HCT116 (cell line): ENCODE results near the gene CCR5AS.
"Not testable (repeated sequence)": the region's sequence is repeated elsewhere in the genome, so short reads cannot be mapped to it uniquely, and the experiment has no call there.

Source experiments
- ATAC-seq: fragments of 200-7000 bp; cut with Tn5 transposase; 2 replicates; pipeline ENCODE4 v1.9.1; 2020; ENCODE audit warnings: mild to moderate bottlenecking, moderate library complexity
- BruUV-seq: library from RNA; stranded (reverse); fragments of 400-500 nt; replicated peaks from 2 replicates; lab custom pipeline; 2021; lab: Mats Ljungman, UMichigan
- CTCF ChIA-PET: fragments of 300-600 bp; sonication (Branson Sonifier 250); formaldehyde crosslinking; loops from one replicate; lab custom pipeline; 2021; ENCODE audit warnings: antibody characterized with exemption; lab: Charles Lee
- POLR2A ChIA-PET: fragments of 300-600, 350-600 bp; sonication (Branson Sonifier 250); formaldehyde crosslinking; loops from one replicate; lab custom pipeline; 2021; ENCODE audit warnings: antibody characterized with exemption; lab: Charles Lee
- RAD21 ChIA-PET, 2 experiments: fragments of 300-600 bp; sonication (Branson Sonifier 250); formaldehyde crosslinking; loops; one replicate each; lab custom pipeline; 2023; ENCODE audit warnings: low total read pairs in 2 of 2; ENCODE audit not compliant: uncharacterized antibody in 2 of 2, unreplicated experiment in 2 of 2, low non-redundant PET in 1 of 2; lab: Charles Lee
- DNase-seq: peaks from one replicate; pipeline ENCODE4 v3.0.0-alpha.2; 2010; ENCODE audit warnings: low read depth, low spot score
- H2AFZ ChIP-seq: fragments of 200-600 bp; shearing (Covaris generic), sonication (generic); 2 replicates; pipeline ENCODE4 v1.6.1; 2017; ENCODE audit warnings: low read depth, mixed run types, mixed read lengths, antibody characterized with exemption, low read length; ENCODE audit not compliant: poor library complexity, severe bottlenecking
- H3K27ac ChIP-seq: 2 replicates; pipeline ENCODE4 v1.5.1; 2012; ENCODE audit warnings: low read depth, low read length
- H3K27me3 ChIP-seq: fragments of 200-600 bp; sonication (generic); 2 replicates; pipeline ENCODE4 v1.6.1; 2016; ENCODE audit warnings: mixed run types, low read length, mixed read lengths; ENCODE audit not compliant: insufficient read depth
- H3K36me3 ChIP-seq, 2 experiments: fragments of 200-500 bp in 1 of 2; fragments of 200-600 bp in 1 of 2; sonication (Bioruptor generic) in 1 of 2; sonication (generic) in 1 of 2; 2 replicates each; pipeline versions ENCODE4 v1.5.1 to v1.6.1; 2014 to 2016; ENCODE audit warnings: low read length in 2 of 2, inconsistent platforms in 1 of 2, mixed read lengths in 1 of 2, mixed run types in 1 of 2; ENCODE audit not compliant: insufficient read depth in 2 of 2, control insufficient read depth in 1 of 2
- H3K4me1 ChIP-seq, 2 experiments: fragments of 200-600 bp in 1 of 2; sonication (generic) in 1 of 2; 2 replicates each; pipeline versions ENCODE4 v1.5.1 to v1.6.1; 2012 to 2017; ENCODE audit warnings: low read length in 2 of 2, inconsistent platforms in 1 of 2, mild to moderate bottlenecking in 1 of 2, mixed read lengths in 1 of 2, mixed run types in 1 of 2, moderate library complexity in 1 of 2; ENCODE audit not compliant: insufficient read depth in 2 of 2, control insufficient read depth in 1 of 2
- H3K4me2 ChIP-seq: fragments of 200-600 bp; sonication (generic); 2 replicates; pipeline ENCODE4 v1.6.1; 2017; ENCODE audit warnings: mixed run types, low read length, mixed read lengths
- H3K4me3 ChIP-seq, 2 experiments: fragments of 200-600 bp in 1 of 2; sonication (generic) in 1 of 2; replicated peaks in 1 of 2; 2 replicates each; pipeline ENCODE4 v1.5.1; 2011 to 2016; ENCODE audit warnings: low read length in 2 of 2, control low read depth in 1 of 2, low read depth in 1 of 2, mild to moderate bottlenecking in 1 of 2, mixed read lengths in 1 of 2, mixed run types in 1 of 2
- H3K79me2 ChIP-seq: fragments of 200-600 bp; sonication (generic); 2 replicates; pipeline ENCODE4 v1.6.1; 2017; ENCODE audit warnings: mild to moderate bottlenecking, mixed run types, low read length, moderate library complexity, mixed read lengths; ENCODE audit not compliant: insufficient read depth
- H3K9ac ChIP-seq: fragments of 200-600 bp; sonication (generic); 2 replicates; pipeline ENCODE4 v1.6.1; 2016; ENCODE audit warnings: low read length, mixed read lengths
- H3K9me2 ChIP-seq: fragments of 200-600 bp; sonication (generic), shearing (Covaris generic); 2 replicates; pipeline ENCODE4 v1.6.1; 2017; ENCODE audit warnings: mixed run types, mild to moderate bottlenecking, moderate library complexity; ENCODE audit not compliant: insufficient read depth
- H3K9me3 ChIP-seq, 2 experiments: fragments of 200-500 bp in 1 of 2; fragments of 200-600 bp in 1 of 2; sonication (Bioruptor generic) in 1 of 2; sonication (generic) in 1 of 2; 2 replicates each; pipeline ENCODE4 v1.6.1; 2014 to 2017; ENCODE audit warnings: low read length in 2 of 2, mixed read lengths in 2 of 2, inconsistent platforms in 1 of 2, low read depth in 1 of 2, mild to moderate bottlenecking in 1 of 2, mixed run types in 1 of 2, moderate library complexity in 1 of 2; ENCODE audit not compliant: control insufficient read depth in 1 of 2, insufficient read depth in 1 of 2
- H4K20me1 ChIP-seq: fragments of 200-600 bp; sonication (generic), shearing (Covaris generic); 2 replicates; pipeline ENCODE4 v1.6.1; 2017; ENCODE audit warnings: mixed run types, mild to moderate bottlenecking, moderate library complexity; ENCODE audit not compliant: insufficient read depth
- CBX3 ChIP-seq: IDR thresholded peaks from 2 replicates; pipeline ENCODE4 v1.6.1; 2012; ENCODE audit warnings: low read depth
- CEBPB ChIP-seq: IDR thresholded peaks from 2 replicates; pipeline ENCODE4 v1.6.1; 2012; ENCODE audit warnings: low read depth
- EGR1 ChIP-seq: IDR thresholded peaks from 2 replicates; pipeline ENCODE4 v1.6.1; 2012; ENCODE audit warnings: low read depth
- EZH2 ChIP-seq: fragments of 200-600 bp; sonication (generic); IDR thresholded peaks from 2 replicates; pipeline ENCODE4 v1.6.1; 2017; ENCODE audit warnings: antibody characterized with exemption, mixed run types
- POLR2AphosphoS5 ChIP-seq: IDR thresholded peaks from 2 replicates; pipeline ENCODE4 v1.6.1; 2011; ENCODE audit warnings: mild to moderate bottlenecking, low read depth, low read length, moderate library complexity
- REST ChIP-seq: IDR thresholded peaks from 2 replicates; pipeline ENCODE4 v1.6.1; 2012; ENCODE audit warnings: low read depth
- ZBTB33 ChIP-seq: IDR thresholded peaks from 2 replicates; pipeline ENCODE4 v1.6.1; 2011; ENCODE audit warnings: mild to moderate bottlenecking, low read length, moderate library complexity; ENCODE audit not compliant: insufficient replicate concordance; ENCODE audit errors: extremely low read depth
- ZFX ChIP-seq: fragments of 450-650 bp; IDR thresholded peaks from 2 replicates; pipeline ENCODE4 v1.6.1; 2017
- intact Hi-C: fragments of 100-400 bp; cut with micrococcal nuclease; formaldehyde crosslinking; loops from 2 replicates; pipeline ENCODE4 v1.10.0; 2022

Gene CCR5AS

GRCh38 chr3:46335541-46335940, 71.3 kb downstream of the CCR5AS start (continued):
- TF ChIP-seq REST (no peak), CBX3 (no peak), EGR1 (no peak)

- BruUV-seq, result no TSS peak
- CTCF ChIA-PET, result no interaction called here
- no peaks in the 10 kb centered on the region for H3K4me1 ChIP-seq
- H3K36me3 ChIP-seq, result no peaks in the 10 kb centered on the region
- no peak overlapping the region for H3K27ac ChIP-seq
- H3K9me2 ChIP-seq, result no peaks in the 10 kb centered on the region
- POLR2A ChIA-PET, result no interaction called here
- no peaks in the 10 kb centered on the region for H4K20me1 ChIP-seq
- H3K79me2 ChIP-seq, result no peaks in the 10 kb centered on the region
- no peak overlapping the region for H3K4me2 ChIP-seq
- no peak overlapping the region for H3K9ac ChIP-seq
- DNase-seq (no peak), ATAC-seq (no peak)
- TF ChIP-seq CEBPB (no peak), ZBTB33 (no peak), POLR2AphosphoS5 (no peak), EGR1 (no peak), EZH2 (no peak), ZFX (no peak)
- RAD21 ChIA-PET, result no interaction called here
- H3K4me3 ChIP-seq, result no peak overlapping the region
- H2AFZ ChIP-seq, result no peak overlapping the region
- intact Hi-C loops, result no loop called here
- no peaks in the 10 kb centered on the region for H3K27me3 ChIP-seq
- peaks cover 0 to 6% of the 10 kb centered on the region in 2 experiments; a peak in 2 of 4 replicates for H3K9me3 ChIP-seq
Measured at GRCh38 chr3:46334741-46335478, 72.0 kb downstream of the CCR5AS start.

GRCh38 chr3:46330676-46331075, 76.2 kb downstream of the CCR5AS start:
- H3K9me3 ChIP-seq, H4K20me1 ChIP-seq, RAD21 ChIA-PET, H3K36me3 ChIP-seq, H3K27me3 ChIP-seq, CTCF ChIA-PET, H2AFZ ChIP-seq, H3K4me1 ChIP-seq, intact Hi-C loops, H3K79me2 ChIP-seq, H3K9me2 ChIP-seq, H3K9ac ChIP-seq, DNase-seq, ATAC-seq, BruUV-seq, H3K4me2 ChIP-seq, H3K4me3 ChIP-seq, POLR2A ChIA-PET, H3K27ac ChIP-seq: not testable (repeated sequence)
